Stimulated activated CD4-positive, alpha-beta T cell treated with anti-CD3 and anti-CD28 coated beads, Interleukin-2, amount 100 ng/mL, for 4 hours (primary cell): ENCODE measurements around the gene ARHGAP12.

Experiments
- DNase-seq: peaks from one replicate; pipeline ENCODE4 v3.0.0-alpha.2; 2020; ENCODE audit warnings: low read depth

Gene ARHGAP12

GRCh38 chr10:31876652-31877352 is 51.8 kb downstream of the ARHGAP12 start:
- DNase-seq: no peak

- DNase-seq: no peak
These were observed 53.0 kb downstream of the ARHGAP12 start for GRCh38 chr10:31875608-31876007.

DNA sequence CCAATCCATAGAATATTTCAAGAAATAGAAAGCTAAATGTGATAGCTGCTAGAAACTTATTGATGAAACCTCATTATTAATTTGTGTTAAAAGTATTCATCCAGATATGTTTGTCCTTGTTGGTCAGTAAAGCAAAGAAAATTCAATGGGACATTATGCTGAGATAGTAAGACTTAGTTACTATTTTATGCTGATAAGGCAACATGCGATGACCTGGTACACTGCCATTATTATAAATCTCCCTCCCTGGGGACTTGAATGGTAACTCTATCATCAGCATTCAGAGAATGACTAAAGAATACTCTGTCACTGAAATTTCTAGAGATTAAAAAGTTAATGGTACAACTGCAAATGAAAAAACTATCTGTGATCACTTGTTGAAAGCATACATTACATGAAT is 54.9 kb downstream of the ARHGAP12 start:
- no peak for DNase-seq

- no peak for DNase-seq
These were observed 57.2 kb downstream of the ARHGAP12 start for GRCh38 chr10:31871266-31872065.

DNA sequence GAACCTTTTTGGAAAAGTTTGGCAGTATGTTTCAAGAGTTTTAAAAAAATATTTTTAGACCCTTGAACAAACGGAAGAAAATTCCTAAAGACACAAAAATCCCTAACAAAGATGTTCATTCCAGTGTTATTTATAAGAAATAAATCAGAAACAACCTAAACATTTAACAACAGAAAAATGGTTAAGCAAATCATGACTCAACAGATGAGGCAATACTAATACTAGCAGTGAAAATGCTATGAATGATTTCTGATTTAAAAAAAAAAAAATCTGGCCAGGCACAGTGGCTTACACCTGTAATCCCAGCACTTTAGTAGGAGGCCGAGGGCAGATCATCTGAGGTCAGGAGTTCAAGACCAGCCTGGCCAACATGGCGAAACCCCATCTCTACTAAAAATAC is 61.0 kb downstream of the ARHGAP12 start:
- no peak for DNase-seq

DNA sequence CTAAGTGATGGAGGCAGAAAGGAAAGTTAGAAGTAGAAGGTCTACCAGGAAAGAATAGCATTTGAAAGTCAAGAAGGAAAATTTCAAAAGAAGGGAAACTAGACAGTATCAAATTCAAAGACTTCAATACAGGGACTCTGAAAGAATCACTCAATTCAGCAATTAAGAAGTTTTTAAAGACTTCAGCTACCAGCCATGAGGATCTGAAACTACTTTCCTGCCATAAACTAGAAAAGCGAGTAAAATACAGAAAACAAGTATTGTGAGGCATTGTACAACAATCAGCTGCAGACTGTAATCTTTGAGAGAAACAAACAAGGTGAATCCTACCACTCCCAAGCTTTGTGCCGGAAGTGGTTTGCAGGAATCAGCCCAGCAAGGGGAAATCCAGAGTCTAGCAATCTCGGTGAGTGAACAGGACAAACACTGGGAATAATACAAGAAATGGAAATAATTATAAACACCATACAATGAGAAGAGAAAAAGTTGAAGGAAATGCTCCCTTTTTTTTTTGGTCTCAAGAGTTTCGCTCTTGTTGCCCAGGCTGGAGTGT is 62.4 kb downstream of the ARHGAP12 start:
- DNase-seq: no peak

- DNase-seq: no peak
These were observed 63.7 kb downstream of the ARHGAP12 start for GRCh38 chr10:31864834-31865518.

GRCh38 chr10:31855033-31855432 is 73.6 kb downstream of the ARHGAP12 start:
- no peak for DNase-seq

DNA sequence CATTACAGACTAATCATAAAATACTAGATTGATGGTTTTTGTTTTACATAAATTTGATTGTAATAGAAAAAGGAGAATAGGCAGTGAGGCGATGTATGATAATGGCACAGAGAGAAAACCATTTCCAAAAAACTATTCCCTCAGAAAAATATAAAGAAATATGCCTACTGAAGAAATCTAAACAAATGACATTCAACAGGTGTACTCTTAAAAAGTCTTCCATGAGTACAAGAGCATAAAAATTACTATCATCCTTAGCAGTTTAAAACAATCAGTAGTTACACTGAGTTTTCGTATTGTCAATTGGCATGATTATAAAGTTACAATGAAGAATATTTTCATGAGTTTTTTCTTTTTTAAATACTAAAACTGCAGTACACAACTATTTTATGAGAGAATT is 75.0 kb downstream of the ARHGAP12 start:
- no peak for DNase-seq

- DNase-seq: no peak
These were observed 77.4 kb downstream of the ARHGAP12 start for GRCh38 chr10:31851216-31851615.

GRCh38 chr10:31847515-31847914 is 81.1 kb downstream of the ARHGAP12 start:
- no peak for DNase-seq

DNA sequence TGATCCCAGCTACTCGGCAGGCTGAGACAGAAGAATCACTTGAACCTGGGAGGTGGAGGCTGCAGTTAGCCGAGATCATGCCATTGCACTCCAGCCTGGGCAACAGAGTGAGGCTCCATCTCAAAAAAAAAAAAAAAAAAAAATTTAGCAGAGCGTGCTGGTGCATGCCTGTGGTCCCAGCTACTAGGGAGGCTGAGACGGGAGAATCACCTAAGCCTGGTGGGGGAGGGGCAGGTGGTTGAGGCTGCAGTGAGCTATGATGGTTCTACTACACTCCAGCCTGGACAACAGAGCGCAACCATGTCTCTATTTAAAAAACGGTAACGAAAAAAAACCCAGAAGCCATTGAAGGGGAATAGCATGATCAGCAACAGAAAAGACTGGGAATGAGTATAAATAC is 89.9 kb downstream of the ARHGAP12 start:
- no peak for DNase-seq

GRCh38 chr10:31838065-31838464 is 90.6 kb downstream of the ARHGAP12 start:
- no peak for DNase-seq

- no peak for DNase-seq
These were observed 91.8 kb downstream of the ARHGAP12 start for GRCh38 chr10:31836569-31837406.

DNA sequence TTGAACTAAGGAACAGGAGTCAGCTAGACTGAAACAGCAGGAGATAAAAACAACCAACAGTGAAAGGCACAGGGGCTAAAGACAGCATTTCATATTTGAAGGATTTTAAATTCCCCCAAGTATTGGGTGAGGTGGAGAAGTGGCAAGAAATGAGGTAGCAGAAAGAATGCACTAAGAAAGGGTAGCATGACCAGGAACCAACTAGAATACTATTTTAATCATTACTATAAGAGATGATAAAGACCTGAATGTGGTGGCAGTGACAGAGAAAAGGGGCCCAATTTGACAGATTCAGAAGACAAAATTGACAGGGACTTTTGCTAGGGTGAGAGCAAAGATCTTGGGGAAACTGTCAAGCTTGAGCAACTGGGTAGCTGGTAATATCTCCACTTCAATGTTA is 94.9 kb downstream of the ARHGAP12 start:
- DNase-seq: no peak

GRCh38 chr10:31832261-31832660 is 96.4 kb downstream of the ARHGAP12 start:
- no peak for DNase-seq

DNA sequence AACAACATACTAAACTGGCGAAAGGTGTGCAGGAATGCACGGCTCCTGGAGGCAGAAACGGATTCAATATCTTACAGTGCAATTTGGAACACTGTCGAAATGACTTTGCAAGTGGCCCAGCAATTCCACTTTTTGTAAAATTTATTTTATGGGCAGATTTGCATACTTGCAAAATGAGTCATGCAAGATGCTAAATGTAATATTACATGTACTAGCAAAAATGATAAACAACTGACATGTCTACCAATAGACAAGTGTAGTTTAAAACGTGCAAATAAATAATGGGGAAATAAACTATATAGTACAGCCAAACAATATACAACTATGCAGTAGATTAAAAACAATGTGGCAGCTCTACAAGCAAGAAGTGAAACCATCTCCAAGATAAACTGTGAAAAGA is 97.7 kb downstream of the ARHGAP12 start:
- DNase-seq: no peak

GRCh38 chr10:31829776-31830175 is 98.9 kb downstream of the ARHGAP12 start:
- no peak for DNase-seq

GRCh38 chr10:31823358-31823757 is 105.3 kb downstream of the ARHGAP12 start:
- no peak for DNase-seq

- DNase-seq: no peak
These were observed 105.9 kb downstream of the ARHGAP12 start for GRCh38 chr10:31822616-31823318.

DNA sequence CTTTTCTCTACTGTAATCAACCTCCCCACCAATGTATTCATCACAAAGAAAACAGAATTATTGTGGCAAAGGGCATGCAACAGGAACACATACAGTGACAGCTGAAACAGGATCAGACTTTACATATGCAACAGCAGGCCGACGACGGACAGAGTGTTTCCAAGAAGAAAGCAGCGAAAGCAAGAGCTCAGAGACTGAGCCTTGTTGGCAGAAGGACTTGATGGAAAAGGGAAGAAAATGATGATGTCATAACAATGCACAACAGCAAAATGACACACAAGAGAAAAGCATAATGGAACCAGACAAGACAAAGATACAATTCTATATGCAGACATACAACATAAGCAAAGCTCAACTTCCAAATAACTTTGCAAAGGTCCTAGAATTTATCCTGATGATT is 106.5 kb downstream of the ARHGAP12 start:
- no peak for DNase-seq
